ENCODE data around the gene ANKRD55.

GRCh38 chr5:56110646-56111403 lies 122.3 kb downstream of the ANKRD55 start:
- TF ChIP-seq, protein P1, sequence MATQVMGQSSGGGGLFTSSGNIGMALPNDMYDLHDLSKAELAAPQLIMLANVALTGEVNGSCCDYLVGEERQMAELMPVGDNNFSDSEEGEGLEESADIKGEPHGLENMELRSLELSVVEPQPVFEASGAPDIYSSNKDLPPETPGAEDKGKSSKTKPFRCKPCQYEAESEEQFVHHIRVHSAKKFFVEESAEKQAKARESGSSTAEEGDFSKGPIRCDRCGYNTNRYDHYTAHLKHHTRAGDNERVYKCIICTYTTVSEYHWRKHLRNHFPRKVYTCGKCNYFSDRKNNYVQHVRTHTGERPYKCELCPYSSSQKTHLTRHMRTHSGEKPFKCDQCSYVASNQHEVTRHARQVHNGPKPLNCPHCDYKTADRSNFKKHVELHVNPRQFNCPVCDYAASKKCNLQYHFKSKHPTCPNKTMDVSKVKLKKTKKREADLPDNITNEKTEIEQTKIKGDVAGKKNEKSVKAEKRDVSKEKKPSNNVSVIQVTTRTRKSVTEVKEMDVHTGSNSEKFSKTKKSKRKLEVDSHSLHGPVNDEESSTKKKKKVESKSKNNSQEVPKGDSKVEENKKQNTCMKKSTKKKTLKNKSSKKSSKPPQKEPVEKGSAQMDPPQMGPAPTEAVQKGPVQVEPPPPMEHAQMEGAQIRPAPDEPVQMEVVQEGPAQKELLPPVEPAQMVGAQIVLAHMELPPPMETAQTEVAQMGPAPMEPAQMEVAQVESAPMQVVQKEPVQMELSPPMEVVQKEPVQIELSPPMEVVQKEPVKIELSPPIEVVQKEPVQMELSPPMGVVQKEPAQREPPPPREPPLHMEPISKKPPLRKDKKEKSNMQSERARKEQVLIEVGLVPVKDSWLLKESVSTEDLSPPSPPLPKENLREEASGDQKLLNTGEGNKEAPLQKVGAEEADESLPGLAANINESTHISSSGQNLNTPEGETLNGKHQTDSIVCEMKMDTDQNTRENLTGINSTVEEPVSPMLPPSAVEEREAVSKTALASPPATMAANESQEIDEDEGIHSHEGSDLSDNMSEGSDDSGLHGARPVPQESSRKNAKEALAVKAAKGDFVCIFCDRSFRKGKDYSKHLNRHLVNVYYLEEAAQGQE (IDR thresholded peaks at IDR 0.05; ENCODE audit: insufficient read depth in 1 of 2, low read depth in 2 of 2, low read length in 2 of 2): no peak
- TF ChIP-seq TAF1 (IDR thresholded peaks at IDR 0.05; ENCODE audit: borderline replicate concordance, insufficient read depth, low read length): no peak
- no peak for TF ChIP-seq POLR2AphosphoS5 (IDR thresholded peaks at IDR 0.05; ENCODE audit: low read depth, low read length)
- TF ChIP-seq SIN3A (IDR thresholded peaks at IDR 0.05; ENCODE audit: borderline replicate concordance, insufficient read depth, low read length): no peak
